Omental fat pad (tissue), 4 donors: ENCODE results near the gene OR51I2. TPM values are rescaled to one million over a fixed set of nuclear protein-coding genes. Genes with fewer than 3 reads are reported as not detected.

Source experiments
- ATAC-seq: fragments of 150-250 bp; one replicate; pipeline ENCODE4 v1.9.1; 2016; ENCODE audit warnings: mild to moderate bottlenecking, moderate library complexity; ENCODE audit not compliant: low FRiP score
- DNase-seq: peaks from one replicate; pipeline ENCODE4 v3.0.0-alpha.2; 2019; ENCODE audit warnings: low spot score
- CTCF ChIP-seq, 3 donors: fragments of 450-650 bp; IDR thresholded peaks; one replicate each; pipeline ENCODE4 v1.5.1; 2016 to 2017; ENCODE audit warnings: antibody characterized with exemption in 3 of 3, mild to moderate bottlenecking in 3 of 3, moderate library complexity in 2 of 3
- total RNA-seq, 4 donors: library from RNA; depleted of rRNA; stranded (reverse); fragments of >200 nt; gene quantifications; one replicate each; pipeline ENCODE4 v1.1.0, GENCODE V29; 2016

Gene OR51I2
- total RNA-seq, 4 donors from 2014 or later = not detected

DNA sequence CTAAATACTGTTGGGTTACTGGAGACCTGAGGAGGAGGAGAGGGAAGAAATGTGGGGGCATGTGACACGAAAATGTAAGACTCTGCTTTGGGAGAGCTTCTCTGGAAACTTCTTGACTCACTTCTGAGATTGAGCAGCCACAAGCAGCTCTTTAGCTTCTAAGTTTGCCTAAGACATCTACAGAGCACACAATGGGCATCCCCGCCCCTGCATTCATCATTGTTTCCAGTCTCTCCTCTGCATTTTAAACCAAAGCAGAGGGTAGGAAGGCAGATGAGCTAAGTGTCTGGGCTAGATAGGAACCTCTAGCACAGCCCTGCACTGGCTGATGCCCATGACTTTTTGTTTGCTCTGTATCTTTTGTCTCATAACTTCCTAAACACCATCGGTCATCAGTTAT, 37.3 kb downstream of the OR51I2 start:
- no peak for DNase-seq
- no peak for TF ChIP-seq CTCF (IDR thresholded peaks at IDR 0.05)
- ATAC-seq = no peak

DNA sequence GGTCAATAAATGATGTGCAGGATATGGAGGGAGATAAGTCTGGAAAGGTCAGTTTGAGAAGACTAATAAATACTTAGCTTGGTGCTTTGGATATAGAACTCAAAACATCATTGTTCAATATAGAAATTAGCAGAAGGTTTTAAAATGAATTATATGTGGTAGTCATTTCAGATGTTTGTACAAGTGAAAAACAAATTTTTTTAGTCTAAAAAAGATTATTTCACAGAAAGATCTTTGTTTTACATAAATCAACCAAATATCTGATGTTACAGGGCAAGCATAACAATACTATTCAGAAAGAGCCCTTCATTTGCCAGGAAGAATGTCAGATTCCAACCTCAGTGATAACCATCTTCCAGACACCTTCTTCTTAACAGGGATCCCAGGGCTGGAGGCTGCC, 39.3 kb downstream of the OR51I2 start, which contains the start of gene OR52D1:
OR52D1 (plus strand) TSS at position 301 of the 400 bp plus-strand sequence; CDS start at position 323, 22 bp downstream.
- no peak for DNase-seq
- no peak for ATAC-seq
- TF ChIP-seq CTCF (IDR thresholded peaks at IDR 0.05) = no peak

DNA sequence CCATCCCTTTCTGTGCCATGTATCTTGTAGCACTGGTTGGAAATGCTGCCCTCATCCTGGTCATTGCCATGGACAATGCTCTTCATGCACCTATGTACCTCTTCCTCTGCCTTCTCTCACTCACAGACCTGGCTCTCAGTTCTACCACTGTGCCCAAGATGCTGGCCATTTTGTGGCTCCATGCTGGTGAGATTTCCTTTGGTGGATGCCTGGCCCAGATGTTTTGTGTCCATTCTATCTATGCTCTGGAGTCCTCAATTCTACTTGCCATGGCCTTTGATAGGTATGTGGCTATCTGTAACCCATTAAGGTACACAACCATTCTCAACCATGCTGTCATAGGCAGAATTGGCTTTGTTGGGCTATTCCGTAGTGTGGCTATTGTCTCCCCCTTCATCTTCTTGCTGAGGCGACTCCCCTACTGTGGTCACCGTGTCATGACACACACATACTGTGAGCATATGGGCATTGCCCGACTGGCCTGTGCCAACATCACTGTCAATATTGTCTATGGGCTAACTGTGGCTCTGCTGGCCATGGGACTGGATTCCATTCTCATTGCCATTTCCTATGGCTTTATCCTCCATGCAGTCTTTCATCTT, 39.8 kb downstream of the OR51I2 start:
- no peak for TF ChIP-seq CTCF (IDR thresholded peaks at IDR 0.05)
- ATAC-seq (no peak), DNase-seq (no peak)

GRCh38 chr11:5489576-5490357, 40.6 kb downstream of the OR51I2 start:
- ATAC-seq = no peak
- no peak for TF ChIP-seq CTCF (IDR thresholded peaks at IDR 0.05)
- no peak for DNase-seq

DNA sequence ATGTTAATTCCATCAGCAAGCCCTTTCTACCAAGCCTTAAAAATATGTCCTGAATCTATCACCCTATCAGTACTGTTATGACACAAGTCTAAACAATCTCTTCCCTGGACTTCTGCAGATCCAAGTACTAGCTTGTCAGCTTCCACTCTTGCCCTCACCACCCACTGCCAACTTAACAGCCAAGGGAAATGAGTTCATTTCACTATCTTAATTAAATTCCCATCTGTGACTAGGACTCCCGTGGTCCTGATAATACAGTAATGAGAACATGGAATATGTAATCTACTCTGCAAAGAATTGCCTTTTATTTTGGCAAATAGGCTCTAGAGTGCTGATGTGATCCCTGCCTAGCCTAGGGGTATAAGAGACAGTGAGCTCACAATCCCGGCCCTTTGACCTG, 50.5 kb downstream of the OR51I2 start:
- no peak for TF ChIP-seq CTCF (IDR thresholded peaks at IDR 0.05)
- DNase-seq = no peak
- ATAC-seq = no peak

- no peak for ATAC-seq
- DNase-seq = no peak
- TF ChIP-seq CTCF (IDR thresholded peaks at IDR 0.05) = no peak
These were observed 51.3 kb downstream of the OR51I2 start for GRCh38 chr11:5500393-5500801.
